Panc1 (cell line): ENCODE results near the gene COL9A2. TPM values are rescaled to one million over a fixed set of nuclear protein-coding genes. Genes with fewer than 3 reads are reported as not detected.

ENCODE experiments used
- ATAC-seq: fragments of 200-7000 bp; cut with Tn5 transposase; 2 replicates; pipeline ENCODE4 v1.9.1; 2020; ENCODE audit warnings: mild to moderate bottlenecking, moderate library complexity
- BruUV-seq: library from RNA; stranded (reverse); fragments of 400-500 nt; replicated peaks from 2 replicates; lab custom pipeline; 2021; lab: Mats Ljungman, UMichigan
- CTCF ChIA-PET: fragments of 300-600 bp; sonication (Branson Sonifier 250); formaldehyde crosslinking; loops from one replicate; lab custom pipeline; 2022; ENCODE audit warnings: antibody characterized with exemption; lab: Charles Lee
- POLR2A ChIA-PET: fragments of 300-600 bp; sonication (Branson Sonifier 250); formaldehyde crosslinking; loops from one replicate; lab custom pipeline; 2022; ENCODE audit warnings: antibody characterized with exemption; lab: Charles Lee
- DNase-seq: peaks from one replicate; pipeline ENCODE4 v3.0.0-alpha.2; 2010; ENCODE audit warnings: low read depth, low spot score
- H3K27ac ChIP-seq: 2 replicates; pipeline ENCODE4 v1.5.1; 2011; ENCODE audit warnings: mild to moderate bottlenecking, low read length, inconsistent platforms
- H3K27me3 ChIP-seq: fragments of 200-500 bp; sonication (Bioruptor generic); 2 replicates; pipeline ENCODE4 v1.6.0; 2014; ENCODE audit warnings: low read length, inconsistent platforms; ENCODE audit not compliant: control insufficient read depth, insufficient read depth
- H3K36me3 ChIP-seq: fragments of 200-500 bp; sonication (Bioruptor generic); 2 replicates; pipeline ENCODE4 v1.5.1; 2014; ENCODE audit warnings: inconsistent platforms, mild to moderate bottlenecking, low read length, moderate library complexity; ENCODE audit not compliant: control insufficient read depth, insufficient read depth
- H3K4me1 ChIP-seq: 2 replicates; pipeline ENCODE4 v1.5.1; 2011; ENCODE audit warnings: inconsistent platforms, mild to moderate bottlenecking, low read length, moderate library complexity; ENCODE audit not compliant: control insufficient read depth, insufficient read depth
- H3K4me3 ChIP-seq, 2 experiments: 2 replicates each; pipeline ENCODE4 v1.5.1; 2011 to 2012; ENCODE audit warnings: low read depth in 2 of 2, low read length in 2 of 2, mild to moderate bottlenecking in 2 of 2, inconsistent platforms in 1 of 2, moderate library complexity in 1 of 2
- H3K9me3 ChIP-seq: fragments of 200-500 bp; sonication (Bioruptor generic); 2 replicates; pipeline ENCODE4 v1.5.1; 2014; ENCODE audit warnings: low read depth, mild to moderate bottlenecking, inconsistent platforms, low read length, moderate library complexity; ENCODE audit not compliant: control insufficient read depth, insufficient read depth
- POLR2AphosphoS5 ChIP-seq: IDR thresholded peaks from 2 replicates; pipeline ENCODE4 v1.6.1; 2012; ENCODE audit warnings: mild to moderate bottlenecking, low read depth, low read length, moderate library complexity
- SIN3A ChIP-seq: IDR thresholded peaks from 2 replicates; pipeline ENCODE4 v1.6.1; 2012; ENCODE audit warnings: low read depth, mild to moderate bottlenecking, low read length, moderate library complexity, borderline replicate concordance; ENCODE audit not compliant: insufficient read depth
- TCF7L2 ChIP-seq: IDR thresholded peaks from 2 replicates; pipeline ENCODE4 v1.6.1; 2011; ENCODE audit warnings: mild to moderate bottlenecking, low read depth, low read length, inconsistent platforms
- in situ Hi-C: cut with HindIII; loops from 2 replicates; pipeline ENCODE4 v1.10.0; 2016; ENCODE audit warnings: low sequenced_read_pairs, low pct_unique_long_range_greater_than_20kb
- intact Hi-C: fragments of 100-400 bp; cut with micrococcal nuclease; formaldehyde crosslinking; loops from one replicate; pipeline ENCODE4 v1.10.0; 2022; ENCODE audit not compliant: unreplicated experiment
- total RNA-seq: library from RNA; stranded (reverse); gene quantifications from one replicate; pipeline ENCODE4 v1.2.1, GENCODE V29; 2021; ENCODE audit not compliant: unreplicated experiment
- TF ChIP-seq, protein P1 (sequence below): fragments of 450-650 bp; IDR thresholded peaks from 2 replicates; pipeline ENCODE4 v1.5.1; 2017; ENCODE audit warnings: mild to moderate bottlenecking
- TF ChIP-seq, protein P2 (sequence below), 2 experiments: IDR thresholded peaks; 2 replicates each; pipeline ENCODE4 v1.6.1; 2011 to 2012; ENCODE audit warnings: low read depth in 2 of 2, control low read depth in 1 of 2, low read length in 1 of 2, mild to moderate bottlenecking in 1 of 2, moderate library complexity in 1 of 2; ENCODE audit not compliant: insufficient read depth in 1 of 2

Gene COL9A2
- total RNA-seq, 1 experiment from 2014 or later: 2.9 TPM

DNA sequence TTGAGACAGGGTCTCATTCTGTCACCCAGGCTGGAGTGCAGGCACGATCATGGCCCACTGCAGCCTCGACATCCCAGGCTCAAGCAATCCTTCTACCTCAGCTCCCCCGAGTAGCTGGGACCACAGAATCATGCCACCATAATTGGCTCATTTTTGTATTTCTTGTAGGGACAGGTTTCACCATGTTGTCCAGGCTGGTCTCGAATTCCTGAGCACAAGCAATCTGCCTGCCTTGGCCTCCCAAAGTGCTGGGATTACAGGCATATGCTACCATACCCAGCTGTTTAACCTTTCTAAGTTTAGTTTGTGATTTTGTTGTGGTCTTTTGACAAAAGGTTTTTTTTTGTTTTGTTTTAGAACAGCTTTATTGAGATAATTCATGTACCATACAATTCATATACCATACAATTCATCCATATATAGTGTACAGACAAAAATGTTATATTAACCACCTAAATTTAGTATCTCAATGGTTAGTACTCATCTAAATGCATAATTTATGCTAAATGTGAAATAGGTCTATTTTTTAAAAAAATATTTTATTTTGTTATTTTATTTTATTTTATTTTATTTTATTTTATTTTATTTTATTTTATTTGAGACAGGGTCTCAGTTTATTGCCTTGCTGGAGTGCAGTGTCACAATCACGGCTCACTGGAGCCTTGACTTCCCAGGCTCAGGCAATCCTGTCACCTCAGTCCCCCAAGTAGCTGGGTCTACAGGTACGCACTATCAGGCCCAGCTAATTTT is 50.1 kb downstream of the COL9A2 start:
- in situ Hi-C loops (no loop called here), intact Hi-C loops (no loop called here)
- ChIA-PET CTCF (no interaction called here), POLR2A (no interaction called here)
- no peak for TF ChIP-seq TCF7L2
- TF ChIP-seq SIN3A: no peak
- no peak for TF ChIP-seq POLR2AphosphoS5
- TF ChIP-seq, protein P1, sequence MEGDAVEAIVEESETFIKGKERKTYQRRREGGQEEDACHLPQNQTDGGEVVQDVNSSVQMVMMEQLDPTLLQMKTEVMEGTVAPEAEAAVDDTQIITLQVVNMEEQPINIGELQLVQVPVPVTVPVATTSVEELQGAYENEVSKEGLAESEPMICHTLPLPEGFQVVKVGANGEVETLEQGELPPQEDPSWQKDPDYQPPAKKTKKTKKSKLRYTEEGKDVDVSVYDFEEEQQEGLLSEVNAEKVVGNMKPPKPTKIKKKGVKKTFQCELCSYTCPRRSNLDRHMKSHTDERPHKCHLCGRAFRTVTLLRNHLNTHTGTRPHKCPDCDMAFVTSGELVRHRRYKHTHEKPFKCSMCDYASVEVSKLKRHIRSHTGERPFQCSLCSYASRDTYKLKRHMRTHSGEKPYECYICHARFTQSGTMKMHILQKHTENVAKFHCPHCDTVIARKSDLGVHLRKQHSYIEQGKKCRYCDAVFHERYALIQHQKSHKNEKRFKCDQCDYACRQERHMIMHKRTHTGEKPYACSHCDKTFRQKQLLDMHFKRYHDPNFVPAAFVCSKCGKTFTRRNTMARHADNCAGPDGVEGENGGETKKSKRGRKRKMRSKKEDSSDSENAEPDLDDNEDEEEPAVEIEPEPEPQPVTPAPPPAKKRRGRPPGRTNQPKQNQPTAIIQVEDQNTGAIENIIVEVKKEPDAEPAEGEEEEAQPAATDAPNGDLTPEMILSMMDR: no peak
- TF ChIP-seq, protein P2, sequence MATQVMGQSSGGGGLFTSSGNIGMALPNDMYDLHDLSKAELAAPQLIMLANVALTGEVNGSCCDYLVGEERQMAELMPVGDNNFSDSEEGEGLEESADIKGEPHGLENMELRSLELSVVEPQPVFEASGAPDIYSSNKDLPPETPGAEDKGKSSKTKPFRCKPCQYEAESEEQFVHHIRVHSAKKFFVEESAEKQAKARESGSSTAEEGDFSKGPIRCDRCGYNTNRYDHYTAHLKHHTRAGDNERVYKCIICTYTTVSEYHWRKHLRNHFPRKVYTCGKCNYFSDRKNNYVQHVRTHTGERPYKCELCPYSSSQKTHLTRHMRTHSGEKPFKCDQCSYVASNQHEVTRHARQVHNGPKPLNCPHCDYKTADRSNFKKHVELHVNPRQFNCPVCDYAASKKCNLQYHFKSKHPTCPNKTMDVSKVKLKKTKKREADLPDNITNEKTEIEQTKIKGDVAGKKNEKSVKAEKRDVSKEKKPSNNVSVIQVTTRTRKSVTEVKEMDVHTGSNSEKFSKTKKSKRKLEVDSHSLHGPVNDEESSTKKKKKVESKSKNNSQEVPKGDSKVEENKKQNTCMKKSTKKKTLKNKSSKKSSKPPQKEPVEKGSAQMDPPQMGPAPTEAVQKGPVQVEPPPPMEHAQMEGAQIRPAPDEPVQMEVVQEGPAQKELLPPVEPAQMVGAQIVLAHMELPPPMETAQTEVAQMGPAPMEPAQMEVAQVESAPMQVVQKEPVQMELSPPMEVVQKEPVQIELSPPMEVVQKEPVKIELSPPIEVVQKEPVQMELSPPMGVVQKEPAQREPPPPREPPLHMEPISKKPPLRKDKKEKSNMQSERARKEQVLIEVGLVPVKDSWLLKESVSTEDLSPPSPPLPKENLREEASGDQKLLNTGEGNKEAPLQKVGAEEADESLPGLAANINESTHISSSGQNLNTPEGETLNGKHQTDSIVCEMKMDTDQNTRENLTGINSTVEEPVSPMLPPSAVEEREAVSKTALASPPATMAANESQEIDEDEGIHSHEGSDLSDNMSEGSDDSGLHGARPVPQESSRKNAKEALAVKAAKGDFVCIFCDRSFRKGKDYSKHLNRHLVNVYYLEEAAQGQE (IDR thresholded peaks at IDR 0.05; ENCODE audit: insufficient read depth in 1 of 2, low read depth in 2 of 2, low read length in 1 of 2): no peak
- H3K4me3 ChIP-seq: no peak overlapping the region
- H3K36me3 ChIP-seq: peaks cover 26% of the 10 kb centered on the region
- DNase-seq (no peak), ATAC-seq (no peak)
- no TSS peak for BruUV-seq
- no peak overlapping the region for H3K27ac ChIP-seq
- H3K27me3 ChIP-seq: no peaks in the 10 kb centered on the region
- H3K9me3 ChIP-seq: no peaks in the 10 kb centered on the region
- H3K4me1 ChIP-seq: no peaks in the 10 kb centered on the region

DNA sequence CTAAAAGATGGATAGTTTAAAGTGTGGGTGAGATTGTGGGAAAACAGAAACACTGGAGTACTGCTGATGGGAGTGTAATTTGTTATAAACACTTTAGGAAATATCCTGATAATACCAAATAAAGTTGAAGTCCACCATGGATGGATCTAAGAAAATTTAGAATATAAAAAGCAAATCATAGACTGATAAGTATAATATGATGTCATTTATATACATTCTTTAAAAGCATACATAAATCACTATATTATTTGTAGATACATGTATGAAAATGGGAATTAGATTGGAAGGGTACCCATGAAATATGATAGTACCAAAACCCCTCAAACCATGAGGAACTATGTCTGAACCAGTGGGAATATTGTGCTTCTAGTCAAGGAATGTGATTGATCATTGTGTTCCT is 51.2 kb downstream of the COL9A2 start:
- BruUV-seq: no TSS peak
- ATAC-seq: no peak
- in situ Hi-C loops (no loop called here), intact Hi-C loops (no loop called here)
- TF ChIP-seq, protein P1: no peak
- TF ChIP-seq SIN3A (no peak), POLR2AphosphoS5 (no peak), TCF7L2 (no peak)
- TF ChIP-seq, protein P2 (IDR thresholded peaks at IDR 0.05; ENCODE audit: insufficient read depth in 1 of 2, low read depth in 2 of 2, low read length in 1 of 2): no peak
- Histone ChIP-seq H3K9me3 (no peaks in the 10 kb centered on the region), H3K27me3 (no peaks in the 10 kb centered on the region), H3K36me3 (peaks cover 23% of the 10 kb centered on the region), H3K4me3 (no peak overlapping the region), H3K4me1 (no peaks in the 10 kb centered on the region), H3K27ac (no peak overlapping the region)
- ChIA-PET POLR2A (interaction anchor here (0.6 kb wide), 1 partner anchor 167 kb away, joined by 4 read pairs; no protein-coding TSS in a partner anchor), CTCF (no interaction called here)
- no peak for DNase-seq
